ENCODE data around the gene MS4A6A.

GRCh38 chr11:60169264-60169915, 13.5 kb downstream of the MS4A6A start:
- peak; percentile 30; the same call in 1 of the 2 replicates for TF ChIP-seq POLR2AphosphoS5 (IDR thresholded peaks at IDR 0.05; ENCODE audit: low read depth, low read length)
- peak in 1 of 2 experiments; percentile 45; a peak in 1 of 4 replicates for TF ChIP-seq REST (IDR thresholded peaks at IDR 0.05; ENCODE audit: insufficient read depth in 1 of 2, low read depth in 2 of 2, low read length in 2 of 2)
- no peak for TF ChIP-seq TAF1 (IDR thresholded peaks at IDR 0.05; ENCODE audit: borderline replicate concordance, insufficient read depth, low read length)
